HL-60 (cell line): Measurements from ENCODE around the gene FCGR3B.
A peak's percentile ranks its signal among the peaks of the same experiment; 100 is the strongest.
"Not testable (repeated sequence)": the region's sequence is repeated elsewhere in the genome, so short reads cannot be mapped to it uniquely, and the experiment has no call there.

Source experiments
- DNase-seq, 2 experiments: peaks; one replicate each; pipeline ENCODE4 v3.0.0-alpha.2; 2010 to 2020; ENCODE audit warnings: low read depth in 1 of 2, low spot score in 1 of 2
- H3K27ac ChIP-seq: fragments of 250-450 bp; sonication (Bioruptor Pico); replicated peaks from 2 replicates; pipeline ENCODE4 v1.5.1; 2020; ENCODE audit warnings: mild to moderate bottlenecking, moderate library complexity
- H3K27me3 ChIP-seq: fragments of 250-450 bp; sonication (Bioruptor Pico); 2 replicates; pipeline ENCODE4 v1.5.1; 2021; ENCODE audit warnings: mild to moderate bottlenecking, moderate library complexity; ENCODE audit not compliant: insufficient read depth, poor library complexity, severe bottlenecking
- H3K4me3 ChIP-seq: replicated peaks from 2 replicates; pipeline ENCODE4 v1.5.1; 2011; ENCODE audit warnings: mild to moderate bottlenecking, control low read depth, low read length; ENCODE audit not compliant: insufficient read depth

Gene FCGR3B

DNA sequence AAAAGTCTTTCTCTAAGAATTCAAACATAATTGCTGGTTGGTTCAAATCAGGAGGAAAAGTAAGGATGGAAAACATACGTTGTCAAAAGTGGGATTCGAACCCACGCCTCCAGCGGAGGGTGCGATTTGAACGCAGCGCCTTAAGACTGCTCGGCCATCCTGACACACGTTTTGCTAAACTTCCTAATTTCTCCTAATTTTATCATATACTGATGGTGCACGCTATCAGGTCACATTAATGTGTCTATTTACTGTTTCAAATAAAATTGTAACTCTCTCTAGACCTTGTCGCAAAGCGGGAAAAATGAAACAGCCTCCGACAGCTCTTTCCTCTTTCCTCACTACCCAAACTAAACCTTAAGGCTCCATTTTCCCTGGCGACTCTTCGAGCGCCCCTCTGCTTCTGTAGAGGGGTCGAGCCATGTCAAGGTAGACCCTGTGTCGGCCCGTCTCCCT, 19.1 kb downstream of the FCGR3B start:
- Histone ChIP-seq H3K4me3 (peak overlapping the region; percentile 32), H3K27ac (peak overlapping the region; percentile 59)
- not testable (repeated sequence) for DNase-seq, H3K27me3 ChIP-seq

DNA sequence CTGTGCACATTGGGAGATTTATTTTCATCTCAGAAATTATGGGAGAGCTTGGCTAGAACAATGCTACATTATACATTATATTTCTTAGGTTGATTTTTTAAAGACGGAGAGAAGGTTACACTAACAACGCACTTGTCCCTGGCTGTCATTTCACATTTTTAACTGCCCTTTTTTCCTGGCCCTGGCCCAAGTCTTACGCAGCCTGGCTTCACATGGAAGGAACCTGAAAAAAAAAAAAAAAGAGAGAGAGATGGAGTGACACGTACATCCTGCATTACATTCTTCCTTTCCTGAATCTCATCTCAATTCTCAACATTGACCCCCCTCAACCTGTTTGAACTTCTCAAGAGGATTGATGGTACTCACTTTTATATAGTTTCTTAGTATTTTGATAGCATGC, 20.8 kb downstream of the FCGR3B start:
- not testable (repeated sequence) for H3K27ac ChIP-seq, H3K27me3 ChIP-seq, H3K4me3 ChIP-seq
- peak in 1 of 2 experiments; percentile 77 for DNase-seq

DNA sequence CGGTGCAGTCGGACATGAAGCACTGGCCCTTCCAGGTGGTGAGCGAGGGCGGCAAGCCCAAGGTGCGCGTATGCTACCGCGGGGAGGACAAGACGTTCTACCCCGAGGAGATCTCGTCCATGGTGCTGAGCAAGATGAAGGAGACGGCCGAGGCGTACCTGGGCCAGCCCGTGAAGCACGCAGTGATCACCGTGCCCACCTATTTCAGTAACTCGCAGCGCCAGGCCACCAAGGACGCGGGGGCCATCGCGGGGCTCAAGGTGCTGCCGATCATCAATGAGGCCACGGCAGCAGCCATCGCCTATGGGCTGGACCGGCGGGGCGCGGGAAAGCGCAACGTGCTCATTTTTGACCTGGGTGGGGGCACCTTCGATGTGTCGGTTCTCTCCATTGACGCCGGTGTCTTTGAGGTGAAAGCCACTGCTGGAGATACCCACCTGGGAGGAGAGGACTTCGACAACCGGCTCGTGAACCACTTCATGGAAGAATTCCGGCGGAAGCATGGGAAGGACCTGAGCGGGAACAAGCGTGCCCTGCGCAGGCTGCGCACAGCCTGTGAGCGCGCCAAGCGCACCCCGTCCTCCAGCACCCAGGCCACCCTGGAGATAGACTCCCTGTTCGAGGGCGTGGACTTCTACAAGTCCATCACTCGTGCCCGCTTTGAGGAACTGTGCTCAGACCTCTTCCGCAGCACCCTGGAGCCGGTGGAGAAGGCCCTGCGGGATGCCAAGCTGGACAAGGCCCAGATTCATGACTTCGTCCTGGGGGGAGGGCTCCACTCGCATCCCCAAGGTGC, 24.2 kb downstream of the FCGR3B start:
- not testable (repeated sequence) for DNase-seq, H3K4me3 ChIP-seq, H3K27me3 ChIP-seq, H3K27ac ChIP-seq

GRCh38 chr1:161605762-161606540, 25.0 kb downstream of the FCGR3B start:
- not testable (repeated sequence) for H3K27me3 ChIP-seq, H3K4me3 ChIP-seq, H3K27ac ChIP-seq, DNase-seq

DNA sequence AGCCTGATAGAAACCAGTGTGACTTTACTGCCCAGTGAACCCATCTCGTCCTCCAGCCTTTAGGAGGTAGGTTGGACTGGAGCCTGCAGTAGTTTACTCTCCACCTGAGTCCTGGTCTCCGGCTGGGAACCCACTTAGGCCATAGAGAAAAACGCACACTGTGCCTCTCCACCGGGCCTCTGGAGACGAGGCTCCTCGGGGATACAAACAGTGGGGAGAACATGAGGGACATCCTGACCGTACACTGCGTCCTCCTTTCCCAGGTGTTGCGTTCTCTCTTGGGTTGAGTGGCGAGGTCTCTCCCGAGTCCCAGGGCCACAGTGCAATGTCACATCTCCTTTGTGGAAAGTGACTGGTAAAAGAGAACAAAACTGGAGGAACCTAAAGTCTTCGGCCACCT, 26.0 kb downstream of the FCGR3B start:
- not testable (repeated sequence) for DNase-seq, H3K27ac ChIP-seq, H3K4me3 ChIP-seq, H3K27me3 ChIP-seq

DNA sequence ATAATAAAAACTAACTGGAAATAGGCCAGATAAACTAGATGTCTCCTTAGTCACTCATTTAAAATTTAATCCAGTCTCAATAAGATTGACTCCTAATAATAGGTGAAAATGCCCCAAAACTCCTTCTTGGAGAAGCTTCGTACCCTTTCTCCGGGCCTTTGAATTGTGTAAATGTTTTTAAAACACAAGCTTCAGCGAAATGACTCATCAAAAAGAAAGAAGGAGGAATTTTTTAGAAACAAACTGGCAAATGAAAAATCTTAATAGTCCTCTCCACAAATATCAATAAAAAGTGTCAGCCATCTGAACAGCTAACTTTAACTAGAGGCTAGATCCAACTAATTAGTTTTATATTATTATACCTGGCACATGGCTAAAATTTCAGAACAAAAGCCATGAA, 33.9 kb downstream of the FCGR3B start:
- not testable (repeated sequence) for H3K27me3 ChIP-seq, H3K27ac ChIP-seq, H3K4me3 ChIP-seq, DNase-seq

DNA sequence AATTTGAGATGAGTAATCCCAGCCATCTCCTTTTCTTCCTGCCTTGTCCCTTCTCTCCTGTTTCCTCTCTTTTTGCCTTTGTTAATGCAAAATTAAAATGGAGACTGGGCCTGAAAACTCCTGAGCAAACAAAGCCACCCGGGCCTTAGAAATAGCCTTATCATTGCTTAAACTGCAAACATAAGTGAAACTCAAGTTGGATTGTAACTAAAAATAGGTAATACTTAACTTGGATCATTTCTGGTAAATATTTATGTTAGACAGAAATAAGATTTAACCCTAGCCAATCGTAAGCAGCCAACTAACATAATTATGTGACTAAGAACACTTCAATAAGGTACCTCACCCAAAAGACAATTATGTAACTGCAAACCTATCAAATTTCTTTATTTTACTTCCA, 35.4 kb downstream of the FCGR3B start:
- H3K27me3 ChIP-seq, H3K4me3 ChIP-seq, DNase-seq, H3K27ac ChIP-seq: not testable (repeated sequence)

GRCh38 chr1:161595173-161595572, 35.8 kb downstream of the FCGR3B start:
- not testable (repeated sequence) for H3K27ac ChIP-seq, DNase-seq, H3K27me3 ChIP-seq, H3K4me3 ChIP-seq

DNA sequence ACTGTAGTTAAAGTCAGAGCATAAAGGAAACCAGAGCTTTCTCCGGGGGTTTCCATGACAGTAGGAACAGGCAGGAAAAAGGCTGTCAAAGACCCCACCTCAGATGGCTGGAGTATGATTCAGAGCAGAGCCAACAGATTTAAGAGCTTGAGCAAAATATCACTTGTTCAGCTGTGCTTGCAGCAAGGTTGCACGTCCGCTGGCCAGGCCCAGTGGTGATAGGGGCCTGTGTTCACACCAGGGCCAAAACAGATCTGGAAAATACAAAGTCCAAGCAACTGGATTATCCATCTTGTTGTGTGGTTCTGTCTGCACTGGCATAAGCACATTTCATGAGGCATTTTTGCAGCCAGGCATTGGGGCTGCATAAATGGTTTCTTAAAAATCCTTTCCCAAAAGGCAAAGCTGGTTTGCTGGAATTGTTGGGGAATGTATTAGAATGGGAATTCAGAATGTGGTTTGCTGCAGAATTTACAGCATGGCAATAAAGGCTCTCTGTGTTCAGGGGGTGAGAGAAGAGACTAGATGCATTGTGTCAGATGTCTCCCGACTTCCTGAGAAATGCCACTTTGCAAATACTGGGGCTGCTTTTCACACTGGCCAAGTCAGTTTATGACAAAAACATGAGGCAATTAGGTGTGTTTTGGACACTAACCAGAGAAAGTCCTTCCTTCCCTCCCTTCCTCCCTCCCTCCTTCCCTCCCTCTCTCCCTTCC, 36.5 kb downstream of the FCGR3B start:
- not testable (repeated sequence) for H3K27me3 ChIP-seq, DNase-seq, H3K27ac ChIP-seq, H3K4me3 ChIP-seq

DNA sequence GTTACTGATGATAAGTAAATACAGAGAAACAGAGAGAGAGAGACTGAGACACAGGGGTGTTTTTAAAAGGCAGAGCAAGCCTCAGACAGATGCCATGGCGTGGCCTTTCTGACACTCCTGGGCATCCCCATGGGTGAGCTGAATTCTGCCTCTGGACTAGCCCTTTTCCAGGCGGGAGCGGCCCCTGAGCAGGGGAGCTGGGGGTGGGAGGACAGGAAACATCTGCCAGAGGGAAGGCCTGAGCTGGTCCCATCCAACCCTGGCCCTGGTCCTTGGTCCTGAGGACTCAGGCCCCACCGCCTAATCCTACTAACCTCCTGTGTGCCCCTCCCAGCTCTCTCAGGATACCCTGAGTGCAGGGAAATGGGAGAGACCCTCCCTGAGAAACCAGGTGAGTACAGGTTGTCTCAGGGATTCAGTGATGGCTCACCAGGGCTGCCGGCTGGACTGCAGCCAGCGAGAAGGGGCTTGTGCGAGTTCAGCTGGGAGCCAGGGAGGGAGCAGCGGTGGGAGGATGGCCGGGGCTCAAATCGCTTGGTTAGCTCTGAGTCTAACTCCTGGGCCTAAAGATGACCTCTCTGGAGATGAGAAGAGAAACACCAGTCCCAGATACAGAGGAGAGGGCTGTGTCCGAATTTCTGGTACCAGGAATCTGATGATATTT, 37.8 kb downstream of the FCGR3B start:
- H3K4me3 ChIP-seq, H3K27me3 ChIP-seq, DNase-seq, H3K27ac ChIP-seq: not testable (repeated sequence)

GRCh38 chr1:161592586-161592985, 38.4 kb downstream of the FCGR3B start:
- not testable (repeated sequence) for H3K4me3 ChIP-seq, H3K27me3 ChIP-seq, DNase-seq, H3K27ac ChIP-seq

DNA sequence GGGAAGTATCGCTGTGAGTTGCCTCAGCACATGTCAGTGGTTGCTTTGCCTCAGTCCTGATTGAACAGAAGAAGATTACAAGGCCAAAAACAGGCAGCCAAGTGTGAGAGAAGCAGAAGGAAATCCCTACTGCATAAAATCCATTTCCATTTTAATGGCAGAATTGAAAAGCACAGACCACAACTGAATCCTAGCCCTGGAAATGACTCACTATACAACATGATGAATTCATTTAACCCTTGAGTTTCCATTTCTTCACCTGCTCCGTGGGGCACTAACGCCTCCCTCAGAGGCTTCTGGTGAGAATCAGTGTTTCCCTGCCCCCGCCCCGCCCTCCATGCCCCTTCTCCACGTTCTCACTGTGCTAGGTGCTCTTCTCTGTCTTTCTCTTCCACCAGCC, 41.1 kb downstream of the FCGR3B start:
- not testable (repeated sequence) for DNase-seq

GRCh38 chr1:161589365-161589764, 41.6 kb downstream of the FCGR3B start:
- not testable (repeated sequence) for H3K4me3 ChIP-seq, DNase-seq, H3K27ac ChIP-seq, H3K27me3 ChIP-seq

More for the DNA sequence above, 41.1 kb downstream of the FCGR3B start:
- H3K27me3 ChIP-seq, H3K4me3 ChIP-seq, H3K27ac ChIP-seq: not testable (repeated sequence)

DNA sequence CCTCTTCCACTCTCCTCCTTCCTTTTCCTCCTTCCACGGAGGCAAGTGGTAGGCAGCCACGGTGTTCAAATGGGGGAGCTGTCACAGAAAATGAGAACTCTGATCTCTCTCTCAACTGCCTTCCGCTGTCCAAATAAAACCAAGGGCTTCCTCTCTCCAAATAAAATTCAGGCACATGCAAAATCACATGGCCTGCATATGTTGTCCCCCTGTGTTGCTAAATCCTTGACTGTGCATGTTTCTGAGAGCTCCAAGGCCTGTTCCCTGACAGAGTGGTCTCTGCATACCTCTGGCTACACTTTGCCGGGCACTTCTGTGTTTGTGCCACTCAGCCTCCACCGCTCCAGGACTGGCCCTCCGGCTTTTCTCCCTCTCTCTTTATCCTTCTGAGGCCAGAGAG, 42.4 kb downstream of the FCGR3B start:
- not testable (repeated sequence) for H3K27me3 ChIP-seq, H3K27ac ChIP-seq, H3K4me3 ChIP-seq, DNase-seq
